HG02970 (cell line): ENCODE data around the gene ZNF423.

Source experiments
- ATAC-seq: cut with Tn5 transposase; IDR thresholded peaks from one replicate; pipeline ENCODE4 v1.9.1; 2021; ENCODE audit warnings: mild to moderate bottlenecking, moderate library complexity, moderate number of reproducible peaks; ENCODE audit not compliant: unreplicated experiment, low FRiP score

Gene ZNF423

GRCh38 chr16:49793244-49793643 is 62.7 kb downstream of the ZNF423 start:
- no peak for ATAC-seq

GRCh38 chr16:49789616-49790015 is 66.3 kb downstream of the ZNF423 start:
- ATAC-seq, result no peak

- ATAC-seq, result no peak
These were observed 66.9 kb downstream of the ZNF423 start for GRCh38 chr16:49788986-49789385.

- ATAC-seq, result no peak
These were observed 67.3 kb downstream of the ZNF423 start for GRCh38 chr16:49788572-49788971.

- ATAC-seq, result no peak
These were observed 68.9 kb downstream of the ZNF423 start for GRCh38 chr16:49786926-49787557.

- no peak for ATAC-seq
These were observed 69.9 kb downstream of the ZNF423 start for GRCh38 chr16:49785970-49786369.

GRCh38 chr16:49782405-49782804 is 73.5 kb downstream of the ZNF423 start:
- no peak for ATAC-seq

- no peak for ATAC-seq
These were observed 74.5 kb downstream of the ZNF423 start for GRCh38 chr16:49781401-49781800.

GRCh38 chr16:49780433-49780832 is 75.5 kb downstream of the ZNF423 start:
- ATAC-seq, result no peak

GRCh38 chr16:49779979-49780378 is 75.9 kb downstream of the ZNF423 start:
- ATAC-seq, result no peak

- ATAC-seq, result no peak
These were observed 77.5 kb downstream of the ZNF423 start for GRCh38 chr16:49778202-49778930.

GRCh38 chr16:49776734-49777133 is 79.2 kb downstream of the ZNF423 start:
- ATAC-seq, result no peak

GRCh38 chr16:49776085-49776595 is 79.8 kb downstream of the ZNF423 start:
- no peak for ATAC-seq

GRCh38 chr16:49775581-49775980 is 80.3 kb downstream of the ZNF423 start:
- ATAC-seq, result no peak

- no peak for ATAC-seq
These were observed 80.9 kb downstream of the ZNF423 start for GRCh38 chr16:49775018-49775417.

- ATAC-seq, result no peak
These were observed 82.1 kb downstream of the ZNF423 start for GRCh38 chr16:49773534-49774475.

- ATAC-seq, result no peak
These were observed 87.9 kb downstream of the ZNF423 start for GRCh38 chr16:49767998-49768397.

- no peak for ATAC-seq
These were observed 88.5 kb downstream of the ZNF423 start for GRCh38 chr16:49767414-49767813.

- ATAC-seq, result no peak
These were observed 89.7 kb downstream of the ZNF423 start for GRCh38 chr16:49766225-49766624.

GRCh38 chr16:49763826-49764225 is 92.1 kb downstream of the ZNF423 start:
- no peak for ATAC-seq

GRCh38 chr16:49760815-49761214 is 95.1 kb downstream of the ZNF423 start:
- ATAC-seq, result no peak
